ENCODE data around the gene CLIC5.

CLIC5 gene

GRCh38 chr6:45990162-45990561, 25.5 kb downstream of the CLIC5 start:
- no peak for DNase-seq

- no peak for DNase-seq
Observed at GRCh38 chr6:45988635-45989034, 27.0 kb downstream of the CLIC5 start.

- no peak for DNase-seq
Observed at GRCh38 chr6:45987856-45988255, 27.8 kb downstream of the CLIC5 start.

- no peak for DNase-seq
Observed at GRCh38 chr6:45986746-45987274, 28.9 kb downstream of the CLIC5 start.

- no peak for DNase-seq
Observed at GRCh38 chr6:45984788-45985425, 30.8 kb downstream of the CLIC5 start.

GRCh38 chr6:45984347-45984746, 31.3 kb downstream of the CLIC5 start:
- no peak for DNase-seq

GRCh38 chr6:45983062-45983461, 32.6 kb downstream of the CLIC5 start:
- no peak for DNase-seq

GRCh38 chr6:45982280-45983036, 33.2 kb downstream of the CLIC5 start:
- DNase-seq = no peak

GRCh38 chr6:45981046-45981445, 34.6 kb downstream of the CLIC5 start:
- DNase-seq = no peak

GRCh38 chr6:45979311-45979710, 36.3 kb downstream of the CLIC5 start:
- no peak for DNase-seq

- no peak for DNase-seq
Observed at GRCh38 chr6:45974596-45974995, 41.1 kb downstream of the CLIC5 start.

GRCh38 chr6:45972795-45973503, 42.7 kb downstream of the CLIC5 start:
- DNase-seq = no peak

- DNase-seq = no peak
Observed at GRCh38 chr6:45971287-45971686, 44.4 kb downstream of the CLIC5 start.

- DNase-seq = no peak
Observed at GRCh38 chr6:45970326-45970725, 45.3 kb downstream of the CLIC5 start.

GRCh38 chr6:45969883-45970282, 45.8 kb downstream of the CLIC5 start:
- DNase-seq = no peak

- DNase-seq = no peak
Observed at GRCh38 chr6:45969026-45969425, 46.6 kb downstream of the CLIC5 start.

- no peak for DNase-seq
Observed at GRCh38 chr6:45967363-45967762, 48.3 kb downstream of the CLIC5 start.

- no peak for DNase-seq
Observed at GRCh38 chr6:45966797-45967196, 48.9 kb downstream of the CLIC5 start.

- DNase-seq = no peak
Observed at GRCh38 chr6:45966340-45966739, 49.3 kb downstream of the CLIC5 start.

GRCh38 chr6:45965792-45966191, 49.9 kb downstream of the CLIC5 start:
- no peak for DNase-seq

- DNase-seq = no peak
Observed at GRCh38 chr6:45965007-45965406, 50.7 kb downstream of the CLIC5 start.

GRCh38 chr6:45964300-45964699, 51.4 kb downstream of the CLIC5 start:
- no peak for DNase-seq

GRCh38 chr6:45963896-45964295, 51.8 kb downstream of the CLIC5 start:
- no peak for DNase-seq

GRCh38 chr6:45961125-45961524, 54.5 kb downstream of the CLIC5 start:
- DNase-seq = no peak

All from activated gamma-delta T cell (primary cell).